Stimulated activated memory B cell treated with anti-CD40 and anti-IgM and Interleukin-4, amounts not matched to agents 10 μg/mL and 1 μg/mL and 100 μg/mL, for 72 hours (primary cell): ENCODE results near the gene CACNA2D3.

Experiments
- ATAC-seq: fragments of 150-1000 bp; cut with Tn5 transposase; 2 replicates; pipeline ENCODE4 v1.10.0; 2021
- H3K27ac Mint-ChIP-seq: one replicate; pipeline ENCODE4 v1.8.0; 2022; ENCODE audit warnings: mild to moderate bottlenecking, mixed read lengths
- H3K27me3 Mint-ChIP-seq: one replicate; pipeline ENCODE4 v1.8.0; 2022; ENCODE audit warnings: mixed read lengths
- H3K36me3 Mint-ChIP-seq: one replicate; pipeline ENCODE4 v1.8.0; 2022; ENCODE audit warnings: mixed read lengths
- H3K4me1 Mint-ChIP-seq: one replicate; pipeline ENCODE4 v1.8.0; 2022; ENCODE audit warnings: mixed read lengths
- H3K4me3 Mint-ChIP-seq: one replicate; pipeline ENCODE4 v1.8.0; 2022; ENCODE audit warnings: mild to moderate bottlenecking, moderate library complexity, mixed read lengths
- H3K9me3 Mint-ChIP-seq: one replicate; pipeline ENCODE4 v1.8.0; 2022; ENCODE audit warnings: mixed read lengths

Gene CACNA2D3

DNA sequence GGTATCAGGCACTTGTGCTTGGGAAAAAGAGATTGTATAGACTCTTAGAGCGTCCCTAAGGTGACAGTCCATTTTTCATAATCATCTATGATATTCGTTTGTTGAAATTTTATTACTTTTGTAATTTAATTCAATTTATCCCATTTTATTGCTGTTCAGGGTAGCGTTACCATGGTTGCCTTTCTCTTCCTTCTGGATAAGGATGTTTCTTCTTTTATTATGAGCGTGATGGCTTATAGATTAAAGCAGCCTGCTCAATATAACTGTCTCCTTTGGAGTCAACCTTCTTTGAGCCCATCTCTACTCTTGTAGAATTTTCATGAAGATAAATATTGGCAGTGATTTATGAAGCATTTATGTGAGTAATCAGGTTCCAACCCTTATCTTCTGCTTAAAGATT lies 623.5 kb downstream of the CACNA2D3 start:
- Mint-ChIP-seq H3K36me3 (no peaks in the 10 kb centered on the region), H3K4me1 (no peaks in the 10 kb centered on the region), H3K27ac (no peak overlapping the region), H3K9me3 (peaks cover 4% of the 10 kb centered on the region), H3K4me3 (no peak overlapping the region), H3K27me3 (no peaks in the 10 kb centered on the region)
- ATAC-seq: no peak

DNA sequence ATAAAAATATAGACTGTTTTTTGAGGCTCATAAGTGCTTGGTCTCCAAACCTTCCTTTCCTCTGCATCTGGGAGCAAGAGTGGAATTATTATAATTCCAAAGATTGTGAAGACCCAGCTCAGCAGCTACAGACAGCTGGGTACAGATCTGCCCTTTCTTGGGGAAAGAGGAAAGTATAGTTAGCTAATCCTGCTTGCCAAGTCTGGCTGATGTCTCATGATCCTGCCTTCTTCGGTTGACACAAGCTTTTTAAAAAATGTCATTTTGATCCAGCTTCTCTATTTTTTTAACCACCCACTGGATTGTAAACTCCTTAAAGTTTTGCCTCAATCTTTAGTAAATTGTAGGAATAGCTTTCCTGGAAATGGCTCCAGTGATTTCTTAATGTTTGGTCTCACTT lies 624.4 kb downstream of the CACNA2D3 start:
- Mint-ChIP-seq H3K27ac (no peak overlapping the region), H3K36me3 (no peaks in the 10 kb centered on the region), H3K4me1 (no peaks in the 10 kb centered on the region), H3K4me3 (no peak overlapping the region), H3K27me3 (no peaks in the 10 kb centered on the region), H3K9me3 (peaks cover 4% of the 10 kb centered on the region)
- no peak for ATAC-seq

DNA sequence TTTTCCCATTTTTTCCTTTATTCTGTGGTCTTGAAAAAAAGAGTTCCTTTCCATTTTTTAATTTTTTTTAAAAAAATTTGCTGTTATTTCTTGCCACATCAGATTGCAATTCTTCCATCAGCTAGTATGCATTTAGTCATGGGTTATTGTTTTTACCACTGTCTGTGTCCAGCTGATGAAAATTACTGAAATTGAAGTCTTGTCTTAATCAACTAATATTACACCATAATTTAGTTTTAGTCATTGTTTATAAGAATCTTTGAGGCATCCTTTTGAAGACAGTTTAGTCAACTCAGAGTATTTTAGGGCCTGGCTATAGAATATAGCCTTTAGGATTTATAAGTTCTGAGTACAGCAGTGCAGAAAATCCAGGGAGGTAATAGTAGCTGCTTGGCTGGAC lies 633.4 kb downstream of the CACNA2D3 start:
- ATAC-seq: no peak
- Mint-ChIP-seq H3K27ac (no peak overlapping the region), H3K36me3 (no peaks in the 10 kb centered on the region), H3K4me1 (no peaks in the 10 kb centered on the region), H3K4me3 (no peak overlapping the region), H3K9me3 (no peaks in the 10 kb centered on the region), H3K27me3 (no peaks in the 10 kb centered on the region)

DNA sequence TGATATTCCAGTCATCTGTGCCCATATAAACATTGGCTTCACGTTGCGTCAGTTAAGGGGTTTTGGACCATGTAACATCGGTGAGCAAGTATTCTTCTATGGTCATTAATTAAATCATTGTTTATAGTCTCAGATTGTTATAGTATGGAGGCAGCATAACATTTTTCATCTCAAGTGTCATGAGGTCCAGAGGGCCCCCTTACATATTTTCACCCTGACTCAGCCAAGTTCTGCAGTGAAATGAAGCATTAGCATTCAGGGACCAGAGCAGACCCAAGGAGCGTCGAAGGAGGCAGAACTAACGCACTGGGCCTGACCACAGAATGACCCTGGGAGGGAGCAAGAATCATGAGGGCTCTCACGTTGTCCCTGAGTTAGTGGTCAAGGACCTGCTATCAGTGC lies 634.0 kb downstream of the CACNA2D3 start:
- Mint-ChIP-seq H3K9me3 (no peaks in the 10 kb centered on the region), H3K27ac (no peak overlapping the region), H3K36me3 (no peaks in the 10 kb centered on the region), H3K4me3 (no peak overlapping the region), H3K27me3 (no peaks in the 10 kb centered on the region), H3K4me1 (no peaks in the 10 kb centered on the region)
- ATAC-seq: no peak

DNA sequence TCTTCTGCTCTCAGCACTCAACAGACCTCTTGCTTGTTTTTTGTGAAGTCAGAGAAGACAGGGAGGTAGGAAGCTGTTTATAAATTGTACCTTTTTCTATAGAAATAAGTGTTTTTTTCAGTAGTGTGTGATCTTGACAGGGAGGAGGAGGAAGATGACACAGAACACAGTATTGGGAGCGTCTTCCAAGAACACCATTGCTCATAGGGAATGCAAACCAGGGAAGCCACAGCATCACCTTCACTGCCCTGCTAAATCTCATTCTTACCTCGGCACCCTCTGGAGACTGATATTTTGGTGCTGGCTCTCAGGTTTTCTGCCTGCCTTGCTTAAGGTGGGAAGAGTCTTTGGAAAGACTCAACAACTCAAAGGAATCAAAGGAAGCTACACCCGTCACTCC lies 636.1 kb downstream of the CACNA2D3 start:
- Mint-ChIP-seq H3K27ac (no peak overlapping the region), H3K9me3 (no peaks in the 10 kb centered on the region), H3K36me3 (no peaks in the 10 kb centered on the region), H3K4me1 (no peaks in the 10 kb centered on the region), H3K4me3 (no peak overlapping the region), H3K27me3 (no peaks in the 10 kb centered on the region)
- ATAC-seq: no peak

DNA sequence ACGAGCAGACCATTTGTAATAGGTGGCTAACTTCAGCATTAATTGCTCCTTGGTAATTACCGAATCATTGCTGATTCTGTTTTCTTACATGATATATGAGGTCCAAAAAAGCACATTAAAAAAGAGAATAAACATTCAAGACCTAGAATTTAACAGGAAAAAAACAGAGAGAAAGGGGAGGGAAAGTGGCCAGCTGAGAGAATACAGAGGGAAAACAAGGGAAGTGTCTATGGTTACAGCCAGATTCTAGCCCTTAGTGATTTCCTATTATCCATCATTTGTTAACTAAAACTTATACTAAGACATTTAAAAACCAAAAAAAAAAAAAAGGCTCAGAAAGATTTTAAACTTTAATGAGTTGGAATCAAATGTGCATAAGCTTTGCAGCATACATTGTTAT lies 636.8 kb downstream of the CACNA2D3 start:
- no peaks in the 10 kb centered on the region for H3K4me1 Mint-ChIP-seq
- H3K27me3 Mint-ChIP-seq: no peaks in the 10 kb centered on the region

DNA sequence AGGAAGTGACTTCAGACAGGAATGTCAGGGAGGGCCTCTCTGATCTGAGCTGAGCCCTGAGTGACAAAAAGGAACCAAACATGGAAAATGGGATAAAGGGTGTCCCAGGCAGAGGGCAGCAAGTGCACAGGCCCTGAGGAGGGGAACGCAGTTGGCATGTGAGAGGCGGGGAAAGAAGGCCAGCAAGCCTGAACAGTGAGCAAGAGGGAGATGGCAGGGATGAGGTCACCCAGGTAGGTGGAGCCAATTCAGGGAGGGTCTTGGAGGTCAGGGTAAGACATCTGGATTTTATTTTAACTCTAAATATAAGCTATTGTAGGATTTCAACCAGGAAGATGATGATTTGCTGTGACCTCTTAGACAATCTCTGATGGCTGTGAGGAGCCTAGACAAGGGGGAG lies 637.8 kb downstream of the CACNA2D3 start:
- H3K36me3 Mint-ChIP-seq: no peaks in the 10 kb centered on the region
- H3K4me3 Mint-ChIP-seq: no peak overlapping the region
- H3K27me3 Mint-ChIP-seq: no peaks in the 10 kb centered on the region
- ATAC-seq: no peak
- H3K9me3 Mint-ChIP-seq: no peaks in the 10 kb centered on the region
- H3K27ac Mint-ChIP-seq: no peak overlapping the region
- no peaks in the 10 kb centered on the region for H3K4me1 Mint-ChIP-seq

More for the DNA sequence above, 636.8 kb downstream of the CACNA2D3 start:
- Mint-ChIP-seq H3K9me3 (no peaks in the 10 kb centered on the region), H3K27ac (no peak overlapping the region), H3K36me3 (no peaks in the 10 kb centered on the region), H3K4me3 (no peak overlapping the region)
- no peak for ATAC-seq

DNA sequence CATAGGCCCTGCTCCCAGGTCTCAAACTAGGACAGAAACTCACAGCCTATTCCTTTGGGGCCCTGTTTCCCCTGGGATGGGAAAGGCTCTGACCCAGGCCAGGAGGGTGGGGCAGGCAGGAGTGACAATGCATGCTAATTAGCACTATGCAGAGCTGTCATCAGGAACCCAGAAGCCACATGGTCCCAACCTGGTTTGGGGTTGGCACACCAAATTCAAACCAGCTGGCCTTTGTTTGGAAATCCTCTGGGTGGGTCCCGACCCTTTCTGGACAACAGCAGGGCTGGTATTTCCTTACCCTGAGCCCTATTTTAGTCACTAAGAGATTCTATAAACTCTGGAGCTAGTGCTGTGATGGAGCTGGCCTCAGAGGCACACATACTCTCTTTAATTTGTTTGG lies 639.3 kb downstream of the CACNA2D3 start:
- no peak overlapping the region for H3K27ac Mint-ChIP-seq
- no peaks in the 10 kb centered on the region for H3K9me3 Mint-ChIP-seq
- no peaks in the 10 kb centered on the region for H3K36me3 Mint-ChIP-seq
- H3K4me3 Mint-ChIP-seq: no peak overlapping the region
- H3K27me3 Mint-ChIP-seq: no peaks in the 10 kb centered on the region
- H3K4me1 Mint-ChIP-seq: no peaks in the 10 kb centered on the region
- no peak for ATAC-seq

DNA sequence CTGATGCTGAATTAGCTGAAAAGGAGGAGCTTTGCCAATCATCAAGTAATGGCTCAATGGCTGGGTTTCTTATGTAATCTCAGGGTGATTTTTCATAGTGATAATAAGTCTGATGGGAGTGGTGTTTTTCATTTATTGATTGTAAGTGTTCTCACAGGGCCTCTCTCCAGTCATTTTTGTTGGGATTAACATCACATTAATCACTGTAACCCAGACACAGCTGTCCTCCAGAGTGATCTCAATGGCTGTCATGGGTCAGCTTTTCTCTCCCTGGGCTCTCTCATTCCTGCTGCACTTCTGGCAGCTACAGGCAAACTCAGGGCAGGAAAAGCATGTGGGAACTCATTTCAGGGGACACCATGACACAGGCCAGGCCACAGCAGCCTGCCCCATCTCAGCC lies 642.6 kb downstream of the CACNA2D3 start:
- Mint-ChIP-seq H3K4me3 (no peak overlapping the region), H3K27me3 (no peaks in the 10 kb centered on the region), H3K36me3 (no peaks in the 10 kb centered on the region), H3K4me1 (no peaks in the 10 kb centered on the region), H3K27ac (no peak overlapping the region), H3K9me3 (no peaks in the 10 kb centered on the region)
- no peak for ATAC-seq

DNA sequence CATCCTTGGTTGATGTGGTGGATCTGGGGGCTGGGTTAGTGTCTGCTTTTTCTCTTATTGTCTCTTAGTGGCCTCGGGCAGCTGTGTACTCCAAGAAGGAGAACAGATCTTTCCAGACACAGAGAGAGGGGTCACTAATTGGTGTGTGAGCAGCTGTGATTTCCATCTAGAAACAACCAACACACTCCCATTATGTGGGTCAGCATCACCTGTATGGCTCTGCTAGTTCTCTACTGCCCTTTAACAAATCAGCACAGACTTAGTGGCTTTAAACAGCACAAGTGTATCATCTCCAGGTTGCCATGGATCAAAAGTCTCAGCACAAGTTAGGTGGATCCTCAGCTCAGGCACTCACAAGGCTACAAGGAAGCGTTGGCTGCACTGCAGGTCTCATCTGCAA lies 648.7 kb downstream of the CACNA2D3 start:
- H3K9me3 Mint-ChIP-seq: no peaks in the 10 kb centered on the region
- no peaks in the 10 kb centered on the region for H3K4me1 Mint-ChIP-seq
- no peaks in the 10 kb centered on the region for H3K36me3 Mint-ChIP-seq
- ATAC-seq: no peak
- H3K4me3 Mint-ChIP-seq: no peak overlapping the region
- H3K27me3 Mint-ChIP-seq: no peaks in the 10 kb centered on the region
- H3K27ac Mint-ChIP-seq: no peak overlapping the region

DNA sequence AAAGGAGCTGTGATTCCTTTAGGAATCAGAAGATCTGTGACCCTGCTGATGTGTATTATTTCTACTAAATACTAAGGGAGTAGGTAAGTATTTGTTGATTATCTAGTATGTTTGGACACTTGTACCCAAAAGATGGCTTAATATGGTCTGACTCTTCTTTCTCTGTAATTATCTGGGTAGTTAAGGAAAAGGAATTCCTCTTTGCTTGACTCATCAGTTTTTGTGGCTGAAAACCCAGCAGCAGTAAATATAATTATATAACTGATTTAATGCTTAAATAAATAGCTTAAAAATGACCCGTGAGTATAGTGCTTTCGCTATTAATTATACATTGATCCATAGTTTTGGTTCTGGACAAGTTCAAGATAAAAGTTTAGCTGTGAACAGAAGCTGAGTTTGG lies 649.7 kb downstream of the CACNA2D3 start:
- Mint-ChIP-seq H3K27me3 (no peaks in the 10 kb centered on the region), H3K27ac (no peak overlapping the region), H3K4me3 (no peak overlapping the region), H3K9me3 (no peaks in the 10 kb centered on the region), H3K36me3 (no peaks in the 10 kb centered on the region), H3K4me1 (no peaks in the 10 kb centered on the region)
- ATAC-seq: no peak

DNA sequence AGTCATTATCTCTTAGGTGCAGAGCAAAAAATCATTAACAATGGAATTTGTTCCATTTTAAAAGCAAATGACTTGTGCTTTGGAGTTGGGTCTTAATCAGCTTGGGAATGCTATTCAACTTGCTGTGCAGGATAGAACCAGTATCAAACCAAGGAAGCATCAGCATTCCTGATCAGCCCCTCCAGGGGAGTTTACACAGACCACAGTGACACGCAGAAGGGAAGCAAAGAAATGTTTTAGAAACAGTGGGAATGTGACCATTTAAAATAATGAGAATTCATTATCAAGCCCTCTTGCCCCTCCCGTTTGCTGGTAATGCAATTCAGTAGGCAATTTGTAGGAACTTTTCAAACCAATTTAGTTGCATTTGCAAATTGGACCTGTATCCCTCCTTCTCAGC lies 650.4 kb downstream of the CACNA2D3 start:
- no peak overlapping the region for H3K4me3 Mint-ChIP-seq
- H3K27ac Mint-ChIP-seq: no peak overlapping the region
- ATAC-seq: no peak
- H3K36me3 Mint-ChIP-seq: no peaks in the 10 kb centered on the region
- no peaks in the 10 kb centered on the region for H3K9me3 Mint-ChIP-seq
- no peaks in the 10 kb centered on the region for H3K4me1 Mint-ChIP-seq
- H3K27me3 Mint-ChIP-seq: no peaks in the 10 kb centered on the region

DNA sequence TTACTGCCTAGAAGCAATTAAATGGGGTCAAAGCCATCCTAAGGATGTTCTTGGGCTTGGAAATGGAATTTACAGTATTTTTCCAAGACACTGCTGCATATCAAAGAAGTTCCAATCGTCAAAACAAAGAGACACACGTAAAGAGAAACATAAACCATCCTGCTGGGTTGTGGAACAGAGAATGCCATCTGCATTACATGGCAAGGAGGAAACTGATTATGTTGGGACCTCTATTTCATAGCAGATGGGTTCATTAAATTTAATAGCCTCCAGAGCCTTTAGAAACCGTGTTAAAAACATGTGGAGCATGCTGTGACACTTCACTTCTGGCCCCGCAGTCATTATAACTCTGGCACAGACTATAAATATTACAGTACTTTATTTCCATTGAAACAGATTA lies 650.9 kb downstream of the CACNA2D3 start:
- Mint-ChIP-seq H3K4me1 (no peaks in the 10 kb centered on the region), H3K27me3 (no peaks in the 10 kb centered on the region), H3K9me3 (no peaks in the 10 kb centered on the region), H3K4me3 (no peak overlapping the region), H3K27ac (no peak overlapping the region), H3K36me3 (no peaks in the 10 kb centered on the region)
- no peak for ATAC-seq

DNA sequence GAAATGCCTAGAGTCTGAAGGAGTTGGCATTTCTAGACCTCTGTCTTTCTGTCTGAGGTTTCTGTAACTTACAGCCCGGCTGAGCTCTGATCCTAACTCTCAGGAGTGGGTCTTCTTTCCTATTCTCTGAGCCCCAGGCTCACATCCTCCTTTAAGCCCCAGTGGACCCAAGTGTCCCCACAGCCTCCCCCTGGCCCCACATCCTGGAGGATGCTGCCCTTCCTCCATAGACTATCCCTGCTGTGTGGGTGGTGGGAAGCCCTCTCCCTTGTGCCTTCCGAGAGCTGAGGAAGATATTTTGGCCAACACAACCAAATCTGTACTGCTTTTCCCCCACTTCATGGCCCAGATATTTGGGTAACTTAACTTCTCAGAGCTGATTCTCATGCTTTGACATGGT lies 654.2 kb downstream of the CACNA2D3 start:
- no peaks in the 10 kb centered on the region for H3K27me3 Mint-ChIP-seq
- no peak overlapping the region for H3K4me3 Mint-ChIP-seq
- H3K27ac Mint-ChIP-seq: no peak overlapping the region
- H3K4me1 Mint-ChIP-seq: no peaks in the 10 kb centered on the region
- H3K36me3 Mint-ChIP-seq: no peaks in the 10 kb centered on the region
- no peak for ATAC-seq
- no peaks in the 10 kb centered on the region for H3K9me3 Mint-ChIP-seq

DNA sequence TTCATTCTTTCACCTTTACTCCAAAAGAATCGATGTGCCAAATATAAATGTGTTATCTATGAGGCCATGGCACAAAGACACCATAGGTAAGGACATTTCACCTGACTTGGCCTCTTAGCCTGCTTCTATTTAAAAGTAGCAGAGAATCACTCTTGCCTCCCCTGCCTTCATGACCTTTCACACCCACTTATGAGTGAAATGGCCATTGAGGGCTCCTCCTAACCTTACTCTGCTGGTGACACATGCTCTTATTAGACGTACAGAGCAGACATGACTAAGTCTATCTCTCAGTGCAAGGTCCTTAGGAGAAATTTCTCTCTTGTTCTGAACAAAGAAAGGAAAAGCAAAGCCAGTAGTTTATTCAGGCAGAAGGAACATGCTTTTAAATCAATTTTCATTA lies 654.8 kb downstream of the CACNA2D3 start:
- H3K9me3 Mint-ChIP-seq: no peaks in the 10 kb centered on the region
- H3K27ac Mint-ChIP-seq: no peak overlapping the region
- no peaks in the 10 kb centered on the region for H3K36me3 Mint-ChIP-seq
- no peaks in the 10 kb centered on the region for H3K4me1 Mint-ChIP-seq
- no peak for ATAC-seq
- no peak overlapping the region for H3K4me3 Mint-ChIP-seq
- no peaks in the 10 kb centered on the region for H3K27me3 Mint-ChIP-seq

DNA sequence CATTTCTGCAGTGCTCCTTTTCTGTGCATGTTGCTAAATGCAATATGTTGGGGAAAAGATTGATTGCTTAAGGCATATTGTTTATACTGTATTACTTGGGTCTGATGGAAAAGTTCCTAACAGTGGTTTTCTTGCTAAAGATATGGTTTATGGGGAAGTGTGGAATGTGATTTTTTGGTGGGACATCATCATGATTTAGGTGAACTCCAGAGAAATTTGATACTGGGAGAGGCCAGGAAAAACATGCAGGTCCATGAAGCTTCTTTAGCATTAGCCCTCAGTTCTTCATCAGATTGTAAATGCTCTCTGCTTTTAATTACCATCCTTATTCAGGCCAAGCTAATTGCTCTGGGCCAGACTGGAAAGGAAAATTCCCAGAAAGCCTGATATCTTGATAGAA lies 658.0 kb downstream of the CACNA2D3 start:
- H3K9me3 Mint-ChIP-seq: no peaks in the 10 kb centered on the region
- H3K4me3 Mint-ChIP-seq: no peak overlapping the region
- H3K27ac Mint-ChIP-seq: no peak overlapping the region
- no peaks in the 10 kb centered on the region for H3K4me1 Mint-ChIP-seq
- no peak for ATAC-seq
- H3K27me3 Mint-ChIP-seq: no peaks in the 10 kb centered on the region
- no peaks in the 10 kb centered on the region for H3K36me3 Mint-ChIP-seq

DNA sequence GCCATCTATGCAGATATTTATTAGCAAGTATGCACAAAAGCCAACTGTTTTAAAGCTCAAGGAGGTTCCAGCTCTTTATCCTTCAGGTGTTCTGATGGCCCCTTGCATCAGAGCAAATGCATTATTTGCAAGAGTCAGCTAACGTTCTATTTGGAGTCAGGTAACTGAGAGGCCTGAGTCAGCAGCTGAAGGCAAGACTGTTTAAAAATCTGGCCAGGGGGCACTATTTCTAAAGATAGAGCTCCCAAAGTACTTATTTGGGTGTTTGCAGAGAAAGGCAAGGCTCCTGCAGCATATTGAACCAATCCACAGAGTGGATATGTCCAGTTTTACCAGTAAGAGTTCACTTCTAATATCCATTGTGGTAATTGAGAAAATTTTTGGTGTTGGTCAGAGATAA lies 659.4 kb downstream of the CACNA2D3 start:
- no peak for ATAC-seq
- no peak overlapping the region for H3K27ac Mint-ChIP-seq
- no peaks in the 10 kb centered on the region for H3K27me3 Mint-ChIP-seq
- no peaks in the 10 kb centered on the region for H3K36me3 Mint-ChIP-seq
- H3K9me3 Mint-ChIP-seq: no peaks in the 10 kb centered on the region
- H3K4me1 Mint-ChIP-seq: no peaks in the 10 kb centered on the region
- H3K4me3 Mint-ChIP-seq: no peak overlapping the region
